ENCODE results near the gene GPR17.

Gene GPR17

DNA sequence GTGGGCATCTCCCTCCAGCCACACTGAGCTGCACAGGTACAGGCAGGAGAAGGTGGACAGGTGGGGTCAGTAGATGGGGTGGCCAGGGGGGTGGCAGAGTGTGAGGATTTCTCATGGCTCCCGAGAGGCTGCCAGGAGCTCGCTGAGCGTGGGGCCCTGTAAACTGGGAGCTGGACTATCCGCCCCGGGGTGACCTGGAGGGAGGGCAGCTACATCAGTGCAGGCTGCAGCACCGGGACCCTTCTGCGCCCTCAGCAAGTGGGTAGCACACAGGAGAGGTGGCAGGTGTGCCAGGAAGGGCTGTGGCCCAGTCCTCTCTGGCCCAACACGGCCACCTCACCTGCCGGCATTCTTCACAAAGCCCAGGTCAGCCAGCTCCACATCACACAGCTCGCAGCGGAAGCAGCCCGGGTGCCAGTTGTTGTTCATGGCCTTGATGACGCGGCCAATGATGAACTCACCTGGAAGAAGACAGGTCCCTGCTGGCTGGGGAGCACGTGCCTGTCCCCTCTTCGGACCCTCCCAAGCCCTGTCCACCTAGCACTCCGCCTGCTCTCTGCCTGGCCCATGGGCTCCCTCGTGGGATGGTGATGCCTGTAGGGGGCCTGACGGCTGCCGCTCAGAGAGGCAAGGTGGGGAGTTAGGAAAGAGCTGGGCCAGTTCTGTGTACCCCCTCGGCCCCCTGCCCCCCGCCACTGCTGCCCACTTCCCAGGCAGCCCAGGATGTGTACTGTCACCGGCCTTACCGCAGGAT, 8.3 kb downstream of the GPR17 start:
- no peak for DNase-seq (ENCODE audit: low read depth in 2 of 3, low spot score in 1 of 3)

GRCh38 chr2:127654838-127655175, 8.9 kb downstream of the GPR17 start:
- DNase-seq (ENCODE audit: low read depth in 2 of 3, low spot score in 1 of 3) = no peak

GRCh38 chr2:127655209-127656073, 9.5 kb downstream of the GPR17 start:
- DNase-seq (ENCODE audit: low read depth in 2 of 3, low spot score in 1 of 3) = no peak

DNA sequence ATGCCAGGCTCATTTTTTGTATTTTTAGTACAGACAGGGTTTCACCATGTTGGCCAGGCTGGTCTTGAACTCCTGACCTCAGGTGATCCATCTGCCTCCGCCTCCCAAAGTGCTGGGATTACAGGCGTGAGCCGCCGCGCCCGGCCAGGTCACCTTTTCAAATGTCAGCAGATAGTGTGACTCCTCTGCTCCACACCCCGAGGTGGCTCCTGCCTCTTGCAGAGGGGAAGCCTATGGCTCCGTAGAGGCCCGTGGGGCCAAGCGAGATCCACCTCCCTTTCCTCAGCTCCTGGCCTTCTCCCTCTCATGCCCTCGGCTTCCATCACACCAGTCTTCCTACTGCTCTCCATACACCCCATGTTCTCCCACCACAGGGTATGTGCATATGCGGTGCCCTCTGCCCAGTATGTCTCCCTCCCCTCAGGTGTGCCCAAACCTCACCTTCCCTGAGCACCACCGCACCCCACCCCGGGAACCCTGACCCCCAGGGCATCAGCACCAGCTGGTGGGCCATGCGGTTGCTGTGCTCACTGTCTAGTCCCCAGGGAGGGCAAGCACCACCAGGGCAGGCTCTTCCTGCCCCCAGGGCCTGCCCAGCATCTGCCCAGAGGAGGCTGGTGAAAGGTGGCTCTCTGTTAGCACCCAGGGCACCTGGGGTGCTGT, 10.7 kb downstream of the GPR17 start:
- no peak for DNase-seq (ENCODE audit: low read depth in 2 of 3, low spot score in 1 of 3)

DNA sequence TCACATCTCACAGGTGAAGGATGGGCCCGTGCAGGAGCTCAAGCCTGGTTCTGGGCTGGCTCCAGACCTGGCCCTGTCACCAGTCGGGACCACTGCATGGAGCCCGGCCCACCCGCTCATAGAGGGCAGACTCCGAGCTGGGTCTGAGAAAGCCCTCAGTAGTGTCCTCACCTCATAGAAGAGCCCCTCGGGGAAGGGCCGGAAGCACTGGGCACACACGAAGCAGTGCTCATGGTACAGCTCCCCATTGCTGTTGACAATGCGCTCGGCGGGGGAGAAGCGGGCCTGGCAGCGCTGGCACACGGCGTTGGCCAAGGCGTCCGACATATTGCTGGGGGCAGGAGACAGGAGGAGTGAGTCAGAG, 11.3 kb downstream of the GPR17 start:
- DNase-seq (ENCODE audit: low read depth in 2 of 3, low spot score in 1 of 3) = no peak

- no peak for DNase-seq (ENCODE audit: low read depth in 2 of 3, low spot score in 1 of 3)
Measured at GRCh38 chr2:127658146-127658545, 12.2 kb downstream of the GPR17 start.

- no peak for DNase-seq (ENCODE audit: low read depth in 2 of 3, low spot score in 1 of 3)
Measured at GRCh38 chr2:127658641-127659407, 12.9 kb downstream of the GPR17 start.

GRCh38 chr2:127659408-127660290, 13.7 kb downstream of the GPR17 start:
- no peak for DNase-seq (ENCODE audit: low read depth in 2 of 3, low spot score in 1 of 3)

- DNase-seq (ENCODE audit: low read depth in 2 of 3, low spot score in 1 of 3) = no peak
Measured at GRCh38 chr2:127660291-127660578, 14.3 kb downstream of the GPR17 start.

GRCh38 chr2:127661072-127661649, 15.2 kb downstream of the GPR17 start:
- DNase-seq (ENCODE audit: low read depth in 2 of 3, low spot score in 1 of 3) = no peak

- DNase-seq (ENCODE audit: low read depth in 2 of 3, low spot score in 1 of 3) = no peak
Measured at GRCh38 chr2:127661949-127662510, 16.1 kb downstream of the GPR17 start.

DNA sequence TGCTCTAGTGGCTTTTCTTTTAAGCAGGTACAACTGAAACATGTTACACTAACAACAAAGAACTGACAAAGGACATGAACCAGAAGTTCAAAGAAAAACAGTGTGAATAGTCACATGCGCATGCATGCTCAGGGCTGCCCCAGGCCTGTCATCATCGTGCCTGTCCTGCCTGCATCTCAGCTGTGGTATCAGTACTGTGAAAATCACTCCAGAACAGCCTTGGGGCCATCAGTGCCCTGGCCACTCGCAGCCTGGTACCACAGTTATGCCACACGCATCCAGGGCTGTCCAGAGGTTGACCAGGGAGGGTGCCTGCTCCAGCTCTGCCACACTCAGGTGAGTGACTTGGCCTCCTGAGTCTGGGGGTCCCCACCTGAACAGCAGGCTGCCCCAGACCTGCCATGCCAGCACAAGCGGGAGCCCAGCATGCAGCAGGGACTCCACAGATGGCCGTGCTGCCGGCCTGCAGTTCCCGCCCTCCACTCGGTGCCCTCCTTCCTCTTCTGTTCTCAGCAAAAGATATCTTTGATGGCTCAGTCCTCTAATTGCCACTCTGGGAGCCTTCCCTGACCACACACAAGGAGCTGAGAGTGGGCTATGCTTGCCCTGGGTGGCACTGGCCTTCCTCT, 17.1 kb downstream of the GPR17 start:
- no peak for DNase-seq (ENCODE audit: low read depth in 2 of 3, low spot score in 1 of 3)

GRCh38 chr2:127663566-127664064, 17.7 kb downstream of the GPR17 start:
- no peak for DNase-seq (ENCODE audit: low read depth in 2 of 3, low spot score in 1 of 3)

DNA sequence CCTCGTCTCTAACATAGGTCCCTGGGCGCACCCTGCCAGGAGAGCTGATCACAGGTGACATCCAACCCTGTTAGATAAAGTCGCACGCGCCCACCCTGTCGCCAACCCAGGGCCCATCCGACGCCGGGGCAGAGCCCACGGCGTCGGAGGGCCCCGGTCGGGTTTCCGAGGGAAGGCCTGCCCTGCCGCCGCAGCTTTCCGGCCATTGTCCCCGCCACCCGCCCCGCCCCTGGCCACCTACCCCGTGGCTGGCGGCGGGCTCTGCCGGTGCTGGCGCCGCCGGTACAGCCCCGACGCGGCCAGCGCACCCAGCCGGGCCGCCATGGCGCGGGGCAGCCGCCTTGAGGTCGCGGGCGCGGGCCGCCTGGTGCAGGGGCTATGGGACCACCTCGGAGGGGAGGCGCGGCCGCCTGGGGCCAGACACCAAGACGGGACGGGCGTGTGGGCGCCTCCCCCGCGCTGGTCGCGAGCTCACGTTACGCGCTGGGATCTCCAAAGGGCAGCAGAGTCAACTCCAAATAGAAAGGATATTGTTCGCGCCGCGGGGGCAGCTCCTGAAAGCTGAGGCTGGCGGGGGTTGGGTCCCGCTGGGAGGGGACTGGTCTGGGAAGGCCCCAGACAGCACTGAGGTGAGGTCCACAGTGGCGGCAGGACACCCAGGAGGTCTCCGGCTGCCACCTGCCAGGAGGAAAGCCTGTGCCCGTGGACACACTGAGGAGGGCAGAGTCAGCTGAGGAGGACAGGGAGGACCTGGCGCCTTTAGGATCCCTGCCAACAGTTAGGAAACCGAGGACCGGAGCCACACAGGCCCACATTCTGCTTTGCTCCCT, 18.3 kb downstream of the GPR17 start:
- no peak for DNase-seq (ENCODE audit: low read depth in 2 of 3, low spot score in 1 of 3)

DNA sequence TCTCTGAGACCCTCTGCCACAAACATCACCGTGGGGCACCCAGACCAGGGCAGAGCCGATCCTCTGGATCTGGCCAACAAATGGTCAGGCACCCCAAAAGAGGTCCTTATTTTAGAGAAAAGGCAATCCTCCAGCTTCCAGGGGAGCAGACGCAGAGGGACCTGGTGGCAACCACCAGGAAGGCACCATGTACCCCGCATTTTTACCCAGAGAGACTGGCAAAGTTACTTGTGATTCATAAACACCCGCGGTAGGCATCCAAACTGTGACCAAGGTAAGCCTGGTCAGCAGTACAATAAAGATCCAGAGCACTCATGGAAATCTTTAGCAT, 18.9 kb downstream of the GPR17 start:
- no peak for DNase-seq (ENCODE audit: low read depth in 2 of 3, low spot score in 1 of 3)

DNA sequence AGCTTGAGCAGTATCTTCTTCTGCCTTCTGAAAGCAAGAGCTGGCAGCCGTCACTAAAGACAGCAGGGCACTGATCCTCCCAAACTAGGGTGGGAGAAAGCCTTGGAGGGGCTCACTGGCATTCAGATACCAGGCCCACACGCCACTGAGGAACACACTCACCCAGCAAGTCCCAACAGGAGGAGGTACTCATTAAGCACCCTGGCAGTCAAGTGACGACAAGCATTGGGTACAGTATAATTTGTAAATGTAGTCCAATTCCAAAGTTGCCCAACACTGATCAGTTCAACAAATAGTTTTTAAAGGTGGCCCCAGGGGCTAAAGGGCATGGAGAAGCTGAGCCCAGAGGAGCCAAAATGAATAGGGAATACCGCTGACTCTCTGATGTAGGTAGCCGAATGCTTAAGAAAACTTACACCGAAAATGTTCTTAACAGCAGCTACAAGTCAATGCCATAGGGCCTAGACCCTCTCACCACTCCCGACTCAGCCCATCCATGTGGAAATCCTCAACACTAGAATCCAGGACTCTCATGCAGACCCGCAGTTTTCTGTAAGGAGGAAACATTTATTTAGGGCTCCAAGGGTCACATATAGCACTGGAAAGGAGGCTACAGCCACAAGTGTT, 19.4 kb downstream of the GPR17 start:
- DNase-seq (ENCODE audit: low read depth in 2 of 3, low spot score in 1 of 3) = no peak

- DNase-seq (ENCODE audit: low read depth in 2 of 3, low spot score in 1 of 3) = no peak
Measured at GRCh38 chr2:127669056-127669455, 23.1 kb downstream of the GPR17 start.

Data from stimulated activated CD4-positive, alpha-beta T cell treated with anti-CD3 and anti-CD28 coated beads, Interleukin-12 subunit alpha, Interleukin-12 subunit beta, amount 100 ng/mL, for 48 hours (primary cell).